Measurements from ENCODE around the gene PLCB1. TPM values are rescaled to one million over a fixed set of nuclear protein-coding genes. Genes with fewer than 3 reads are reported as not detected.

The PLCB1 gene
- total and polyA plus RNA-seq, 2 experiments from 2014 or later: 14.9 to 20.7 TPM

DNA sequence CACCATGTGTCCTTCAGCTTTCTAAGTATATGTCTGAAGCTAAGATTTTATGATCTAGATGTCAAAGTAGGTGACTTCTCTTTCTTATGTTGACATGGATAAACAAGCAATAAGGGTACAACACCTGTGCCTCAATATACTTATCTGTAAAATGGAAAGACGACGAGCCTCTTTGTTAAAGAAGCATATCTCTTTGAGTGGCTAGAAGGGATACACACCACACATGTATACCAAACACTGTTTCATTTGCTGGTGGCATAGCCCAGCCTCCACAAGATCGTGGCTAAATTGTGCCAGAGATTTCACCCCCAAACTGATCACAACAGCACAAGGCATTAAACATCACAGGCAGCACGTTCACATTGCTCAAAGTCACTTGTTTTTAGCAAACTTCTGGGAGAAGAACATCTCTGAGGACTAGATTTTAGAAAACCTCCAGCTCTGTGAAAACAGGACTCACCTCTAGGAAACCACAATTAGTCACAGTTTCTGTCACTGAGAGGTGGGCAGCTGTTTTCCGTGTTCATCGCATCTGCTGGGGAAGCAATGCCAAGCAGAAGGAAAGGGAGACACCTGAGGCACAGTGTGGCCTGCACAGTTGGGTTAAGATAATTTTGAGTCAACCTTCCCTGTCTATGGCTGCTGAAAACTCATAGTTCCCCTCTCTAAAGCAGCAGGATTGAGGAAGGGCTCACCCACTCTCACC lies 673.8 kb downstream of the PLCB1 start (continued):
- TF ChIP-seq, protein P1, sequence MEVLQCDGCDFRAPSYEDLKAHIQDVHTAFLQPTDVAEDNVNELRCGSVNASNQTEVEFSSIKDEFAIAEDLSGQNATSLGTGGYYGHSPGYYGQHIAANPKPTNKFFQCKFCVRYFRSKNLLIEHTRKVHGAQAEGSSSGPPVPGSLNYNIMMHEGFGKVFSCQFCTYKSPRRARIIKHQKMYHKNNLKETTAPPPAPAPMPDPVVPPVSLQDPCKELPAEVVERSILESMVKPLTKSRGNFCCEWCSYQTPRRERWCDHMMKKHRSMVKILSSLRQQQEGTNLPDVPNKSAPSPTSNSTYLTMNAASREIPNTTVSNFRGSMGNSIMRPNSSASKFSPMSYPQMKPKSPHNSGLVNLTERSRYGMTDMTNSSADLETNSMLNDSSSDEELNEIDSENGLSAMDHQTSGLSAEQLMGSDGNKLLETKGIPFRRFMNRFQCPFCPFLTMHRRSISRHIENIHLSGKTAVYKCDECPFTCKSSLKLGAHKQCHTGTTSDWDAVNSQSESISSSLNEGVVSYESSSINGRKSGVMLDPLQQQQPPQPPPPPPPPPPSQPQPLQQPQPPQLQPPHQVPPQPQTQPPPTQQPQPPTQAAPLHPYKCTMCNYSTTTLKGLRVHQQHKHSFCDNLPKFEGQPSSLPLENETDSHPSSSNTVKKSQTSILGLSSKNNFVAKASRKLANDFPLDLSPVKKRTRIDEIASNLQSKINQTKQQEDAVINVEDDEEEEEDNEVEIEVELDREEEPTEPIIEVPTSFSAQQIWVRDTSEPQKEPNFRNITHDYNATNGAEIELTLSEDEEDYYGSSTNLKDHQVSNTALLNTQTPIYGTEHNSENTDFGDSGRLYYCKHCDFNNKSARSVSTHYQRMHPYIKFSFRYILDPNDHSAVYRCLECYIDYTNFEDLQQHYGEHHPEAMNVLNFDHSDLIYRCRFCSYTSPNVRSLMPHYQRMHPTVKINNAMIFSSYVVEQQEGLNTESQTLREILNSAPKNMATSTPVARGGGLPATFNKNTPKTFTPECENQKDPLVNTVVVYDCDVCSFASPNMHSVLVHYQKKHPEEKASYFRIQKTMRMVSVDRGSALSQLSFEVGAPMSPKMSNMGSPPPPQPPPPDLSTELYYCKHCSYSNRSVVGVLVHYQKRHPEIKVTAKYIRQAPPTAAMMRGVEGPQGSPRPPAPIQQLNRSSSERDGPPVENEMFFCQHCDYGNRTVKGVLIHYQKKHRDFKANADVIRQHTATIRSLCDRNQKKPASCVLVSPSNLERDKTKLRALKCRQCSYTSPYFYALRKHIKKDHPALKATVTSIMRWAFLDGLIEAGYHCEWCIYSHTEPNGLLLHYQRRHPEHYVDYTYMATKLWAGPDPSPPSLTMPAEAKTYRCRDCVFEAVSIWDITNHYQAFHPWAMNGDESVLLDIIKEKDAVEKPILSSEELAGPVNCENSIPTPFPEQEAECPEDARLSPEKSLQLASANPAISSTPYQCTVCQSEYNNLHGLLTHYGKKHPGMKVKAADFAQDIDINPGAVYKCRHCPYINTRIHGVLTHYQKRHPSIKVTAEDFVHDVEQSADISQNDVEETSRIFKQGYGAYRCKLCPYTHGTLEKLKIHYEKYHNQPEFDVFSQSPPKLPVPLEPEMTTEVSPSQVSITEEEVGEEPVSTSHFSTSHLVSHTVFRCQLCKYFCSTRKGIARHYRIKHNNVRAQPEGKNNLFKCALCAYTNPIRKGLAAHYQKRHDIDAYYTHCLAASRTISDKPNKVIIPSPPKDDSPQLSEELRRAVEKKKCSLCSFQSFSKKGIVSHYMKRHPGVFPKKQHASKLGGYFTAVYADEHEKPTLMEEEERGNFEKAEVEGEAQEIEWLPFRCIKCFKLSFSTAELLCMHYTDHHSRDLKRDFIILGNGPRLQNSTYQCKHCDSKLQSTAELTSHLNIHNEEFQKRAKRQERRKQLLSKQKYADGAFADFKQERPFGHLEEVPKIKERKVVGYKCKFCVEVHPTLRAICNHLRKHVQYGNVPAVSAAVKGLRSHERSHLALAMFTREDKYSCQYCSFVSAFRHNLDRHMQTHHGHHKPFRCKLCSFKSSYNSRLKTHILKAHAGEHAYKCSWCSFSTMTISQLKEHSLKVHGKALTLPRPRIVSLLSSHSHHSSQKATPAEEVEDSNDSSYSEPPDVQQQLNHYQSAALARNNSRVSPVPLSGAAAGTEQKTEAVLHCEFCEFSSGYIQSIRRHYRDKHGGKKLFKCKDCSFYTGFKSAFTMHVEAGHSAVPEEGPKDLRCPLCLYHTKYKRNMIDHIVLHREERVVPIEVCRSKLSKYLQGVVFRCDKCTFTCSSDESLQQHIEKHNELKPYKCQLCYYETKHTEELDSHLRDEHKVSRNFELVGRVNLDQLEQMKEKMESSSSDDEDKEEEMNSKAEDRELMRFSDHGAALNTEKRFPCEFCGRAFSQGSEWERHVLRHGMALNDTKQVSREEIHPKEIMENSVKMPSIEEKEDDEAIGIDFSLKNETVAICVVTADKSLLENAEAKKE (CRISPR knock-in tag; IDR thresholded peaks at IDR 0.05): no peak
- no peak for TF ChIP-seq EZH2phosphoT487 (IDR thresholded peaks at IDR 0.05; ENCODE audit: unreplicated experiment)
- TF ChIP-seq, protein P2, sequence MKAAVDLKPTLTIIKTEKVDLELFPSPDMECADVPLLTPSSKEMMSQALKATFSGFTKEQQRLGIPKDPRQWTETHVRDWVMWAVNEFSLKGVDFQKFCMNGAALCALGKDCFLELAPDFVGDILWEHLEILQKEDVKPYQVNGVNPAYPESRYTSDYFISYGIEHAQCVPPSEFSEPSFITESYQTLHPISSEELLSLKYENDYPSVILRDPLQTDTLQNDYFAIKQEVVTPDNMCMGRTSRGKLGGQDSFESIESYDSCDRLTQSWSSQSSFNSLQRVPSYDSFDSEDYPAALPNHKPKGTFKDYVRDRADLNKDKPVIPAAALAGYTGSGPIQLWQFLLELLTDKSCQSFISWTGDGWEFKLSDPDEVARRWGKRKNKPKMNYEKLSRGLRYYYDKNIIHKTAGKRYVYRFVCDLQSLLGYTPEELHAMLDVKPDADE (IDR thresholded peaks at IDR 0.05): no peak
- TF ChIP-seq NANOG (IDR thresholded peaks at IDR 0.05; ENCODE audit: borderline replicate concordance): no peak
- no peak for TF ChIP-seq POLR2AphosphoS5 (IDR thresholded peaks at IDR 0.05; ENCODE audit: low read depth)
- TF ChIP-seq, protein P3, sequence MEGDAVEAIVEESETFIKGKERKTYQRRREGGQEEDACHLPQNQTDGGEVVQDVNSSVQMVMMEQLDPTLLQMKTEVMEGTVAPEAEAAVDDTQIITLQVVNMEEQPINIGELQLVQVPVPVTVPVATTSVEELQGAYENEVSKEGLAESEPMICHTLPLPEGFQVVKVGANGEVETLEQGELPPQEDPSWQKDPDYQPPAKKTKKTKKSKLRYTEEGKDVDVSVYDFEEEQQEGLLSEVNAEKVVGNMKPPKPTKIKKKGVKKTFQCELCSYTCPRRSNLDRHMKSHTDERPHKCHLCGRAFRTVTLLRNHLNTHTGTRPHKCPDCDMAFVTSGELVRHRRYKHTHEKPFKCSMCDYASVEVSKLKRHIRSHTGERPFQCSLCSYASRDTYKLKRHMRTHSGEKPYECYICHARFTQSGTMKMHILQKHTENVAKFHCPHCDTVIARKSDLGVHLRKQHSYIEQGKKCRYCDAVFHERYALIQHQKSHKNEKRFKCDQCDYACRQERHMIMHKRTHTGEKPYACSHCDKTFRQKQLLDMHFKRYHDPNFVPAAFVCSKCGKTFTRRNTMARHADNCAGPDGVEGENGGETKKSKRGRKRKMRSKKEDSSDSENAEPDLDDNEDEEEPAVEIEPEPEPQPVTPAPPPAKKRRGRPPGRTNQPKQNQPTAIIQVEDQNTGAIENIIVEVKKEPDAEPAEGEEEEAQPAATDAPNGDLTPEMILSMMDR (conservative IDR thresholded peaks at IDR 0.05; ENCODE audit: low read depth in 2 of 2): no peak
